OCI-LY7 (cell line): ENCODE measurements around the gene EVX2. TPM values are rescaled to one million over a fixed set of nuclear protein-coding genes. Genes with fewer than 3 reads are reported as not detected.

ENCODE experiments used
- BruUV-seq: library from RNA; stranded (reverse); fragments of 400-500 nt; replicated peaks from 2 replicates; lab custom pipeline; 2021; lab: Mats Ljungman, UMichigan
- CTCF ChIA-PET: fragments of 300-600 bp; sonication (Branson Sonifier 250); formaldehyde crosslinking; loops from one replicate; lab custom pipeline; 2022; ENCODE audit warnings: antibody characterized with exemption; ENCODE audit not compliant: unreplicated experiment; lab: Charles Lee
- POLR2A ChIA-PET: fragments of 300-600 bp; sonication (Branson Sonifier 250); formaldehyde crosslinking; loops from one replicate; lab custom pipeline; 2022; ENCODE audit warnings: antibody characterized with exemption; lab: Charles Lee
- DNase-seq: peaks from one replicate; pipeline ENCODE4 v3.0.0-alpha.2; 2015; ENCODE audit warnings: low spot score
- H2AFZ ChIP-seq: fragments of 200-600 bp; sonication (generic), shearing (Covaris generic); 2 replicates; pipeline ENCODE4 v1.6.1; 2014; ENCODE audit warnings: mild to moderate bottlenecking, antibody characterized with exemption, low read length, moderate library complexity
- H3K27ac ChIP-seq: fragments of 200-600 bp; sonication (generic); 2 replicates; pipeline ENCODE4 v1.5.1; 2014; ENCODE audit warnings: mixed run types, low read depth, mild to moderate bottlenecking, moderate library complexity, low read length, inconsistent platforms; ENCODE audit not compliant: poor library complexity, severe bottlenecking
- H3K36me3 ChIP-seq: fragments of 200-600 bp; sonication (generic); 2 replicates; pipeline ENCODE4 v1.6.1; 2014; ENCODE audit warnings: mild to moderate bottlenecking, antibody characterized with exemption, low read length, moderate library complexity, mixed read lengths; ENCODE audit not compliant: insufficient read depth
- H3K4me1 ChIP-seq: fragments of 200-600 bp; sonication (generic); 2 replicates; pipeline ENCODE4 v1.5.1; 2014; ENCODE audit warnings: mild to moderate bottlenecking, low read length; ENCODE audit not compliant: insufficient read depth, poor library complexity, severe bottlenecking
- H3K4me2 ChIP-seq: fragments of 200-600 bp; sonication (generic); 2 replicates; pipeline ENCODE4 v1.6.1; 2014; ENCODE audit warnings: mild to moderate bottlenecking, low read length
- H3K4me3 ChIP-seq: fragments of 200-600 bp; sonication (generic); 2 replicates; pipeline ENCODE4 v1.5.1; 2014; ENCODE audit warnings: mild to moderate bottlenecking, low read depth, low read length; ENCODE audit not compliant: poor library complexity, severe bottlenecking
- H3K79me2 ChIP-seq: fragments of 200-600 bp; sonication (generic); 2 replicates; pipeline ENCODE4 v1.6.1; 2016; ENCODE audit warnings: low read depth, mild to moderate bottlenecking, low read length, moderate library complexity, mixed read lengths; ENCODE audit not compliant: insufficient read depth
- H3K9me2 ChIP-seq: fragments of 200-600 bp; sonication (generic); 2 replicates; pipeline ENCODE4 v1.6.1; 2016; ENCODE audit warnings: mild to moderate bottlenecking, low read length, mixed read lengths; ENCODE audit not compliant: insufficient read depth
- H3K9me3 ChIP-seq: fragments of 200-600 bp; sonication (generic); 2 replicates; pipeline ENCODE4 v1.6.1; 2014; ENCODE audit warnings: mild to moderate bottlenecking, mixed run types, low read length, mixed read lengths
- H4K20me1 ChIP-seq: fragments of 200-600 bp; sonication (generic); 2 replicates; pipeline ENCODE4 v1.6.1; 2014; ENCODE audit warnings: mild to moderate bottlenecking, antibody characterized with exemption, low read length, moderate library complexity, mixed read lengths; ENCODE audit not compliant: insufficient read depth
- EZH2phosphoT487 ChIP-seq: fragments of 200-600 bp; sonication (generic); IDR thresholded peaks from 2 replicates; pipeline ENCODE4 v1.6.1; 2018; ENCODE audit warnings: low read depth, borderline replicate concordance, mild to moderate bottlenecking, mixed run types, antibody characterized with exemption, low read length, moderate library complexity, mixed read lengths
- intact Hi-C: fragments of 100-400 bp; cut with micrococcal nuclease; formaldehyde crosslinking; loops from one replicate; pipeline ENCODE4 v1.10.0; 2022; ENCODE audit not compliant: unreplicated experiment
- total RNA-seq, 2 experiments: library from RNA; depleted of rRNA in 1 of 2; stranded (reverse); fragments of >200 nt in 1 of 2; shearing (Covaris generic) in 1 of 2; gene quantifications; 2 replicates each; pipeline ENCODE4 v1.2.3, GENCODE V29; 2014 to 2022
- TF ChIP-seq, protein P1 (sequence below): fragments of 200-600 bp; sonication (generic); conservative IDR thresholded peaks from 2 replicates; pipeline ENCODE4 v1.5.1; 2014; ENCODE audit warnings: mild to moderate bottlenecking, antibody characterized with exemption, low read length, moderate library complexity, mixed read lengths

Gene EVX2
- total RNA-seq, 2 experiments from 2014 or later, result not detected

DNA sequence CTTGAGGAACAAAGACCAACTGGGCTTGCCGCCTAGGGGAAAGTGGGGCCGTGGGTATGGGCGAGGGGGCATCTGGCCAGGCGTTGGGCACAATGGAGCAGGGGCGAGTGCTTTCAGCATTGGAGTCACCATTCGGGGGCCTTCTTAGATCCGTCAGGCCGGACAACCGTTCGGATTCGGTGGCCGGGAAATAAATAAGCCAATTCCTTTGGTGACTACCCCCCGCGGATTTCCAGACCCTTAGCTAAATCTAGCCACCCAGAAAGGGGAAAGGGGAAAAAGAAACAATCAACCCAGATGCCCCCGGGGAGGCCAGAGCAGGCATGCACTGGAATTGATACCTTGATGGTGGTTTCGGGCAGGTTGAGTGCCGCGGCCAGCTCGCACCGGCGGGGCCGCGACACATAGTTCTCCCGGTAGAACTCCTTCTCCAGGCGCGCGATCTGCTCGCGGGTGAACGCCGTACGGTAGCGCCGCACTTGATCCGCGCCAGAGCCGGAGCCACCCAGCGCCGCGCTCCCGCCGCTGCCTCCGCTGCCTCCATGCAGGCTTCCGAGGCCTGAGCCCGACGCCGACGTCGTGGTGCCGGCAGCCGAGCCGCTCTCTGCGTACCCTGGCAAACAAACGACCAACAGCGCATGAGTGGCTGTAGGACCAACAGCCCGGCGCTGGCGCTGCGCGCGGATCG is 1.8 kb downstream of the EVX2 start:
- Histone ChIP-seq H3K9me2 (no peaks in the 10 kb centered on the region), H3K27ac (no peak overlapping the region), H3K4me1 (no peaks in the 10 kb centered on the region), H4K20me1 (no peaks in the 10 kb centered on the region), H3K79me2 (no peaks in the 10 kb centered on the region), H2AFZ (no peak overlapping the region), H3K36me3 (no peaks in the 10 kb centered on the region), H3K4me3 (no peak overlapping the region), H3K4me2 (no peak overlapping the region), H3K9me3 (no peaks in the 10 kb centered on the region)
- BruUV-seq, result no TSS peak
- ChIA-PET POLR2A (no interaction called here), CTCF (no interaction called here)
- TF ChIP-seq EZH2phosphoT487, result no peak
- TF ChIP-seq, protein P1, sequence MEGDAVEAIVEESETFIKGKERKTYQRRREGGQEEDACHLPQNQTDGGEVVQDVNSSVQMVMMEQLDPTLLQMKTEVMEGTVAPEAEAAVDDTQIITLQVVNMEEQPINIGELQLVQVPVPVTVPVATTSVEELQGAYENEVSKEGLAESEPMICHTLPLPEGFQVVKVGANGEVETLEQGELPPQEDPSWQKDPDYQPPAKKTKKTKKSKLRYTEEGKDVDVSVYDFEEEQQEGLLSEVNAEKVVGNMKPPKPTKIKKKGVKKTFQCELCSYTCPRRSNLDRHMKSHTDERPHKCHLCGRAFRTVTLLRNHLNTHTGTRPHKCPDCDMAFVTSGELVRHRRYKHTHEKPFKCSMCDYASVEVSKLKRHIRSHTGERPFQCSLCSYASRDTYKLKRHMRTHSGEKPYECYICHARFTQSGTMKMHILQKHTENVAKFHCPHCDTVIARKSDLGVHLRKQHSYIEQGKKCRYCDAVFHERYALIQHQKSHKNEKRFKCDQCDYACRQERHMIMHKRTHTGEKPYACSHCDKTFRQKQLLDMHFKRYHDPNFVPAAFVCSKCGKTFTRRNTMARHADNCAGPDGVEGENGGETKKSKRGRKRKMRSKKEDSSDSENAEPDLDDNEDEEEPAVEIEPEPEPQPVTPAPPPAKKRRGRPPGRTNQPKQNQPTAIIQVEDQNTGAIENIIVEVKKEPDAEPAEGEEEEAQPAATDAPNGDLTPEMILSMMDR, result no peak
- no peak for DNase-seq
- intact Hi-C loops, result no loop called here

DNA sequence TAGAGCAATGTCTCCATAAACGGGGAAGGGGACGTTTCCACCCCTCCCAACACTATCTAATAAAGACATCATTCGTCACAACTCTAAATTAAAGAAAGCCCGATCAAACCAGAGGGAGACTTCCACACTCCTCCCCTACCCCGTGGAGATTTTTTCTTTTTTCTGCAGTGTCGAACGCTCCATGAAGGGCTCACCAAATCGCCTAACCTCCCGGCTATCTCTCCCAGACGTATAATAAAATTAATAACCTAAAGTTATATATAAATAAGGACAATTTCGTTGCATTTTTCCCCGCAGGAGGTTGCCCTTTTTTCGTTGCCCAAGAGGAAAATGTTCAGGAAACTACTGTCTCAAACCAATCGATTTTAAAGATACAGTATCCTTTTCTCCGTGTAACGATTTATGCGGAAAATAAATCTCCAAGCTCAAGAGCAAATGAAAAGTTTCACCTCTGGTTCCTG is 2.4 kb downstream of the EVX2 start:
- no peak overlapping the region for H2AFZ ChIP-seq
- no peaks in the 10 kb centered on the region for H3K36me3 ChIP-seq
- H3K79me2 ChIP-seq, result no peaks in the 10 kb centered on the region
- no peak overlapping the region for H3K4me2 ChIP-seq
- no peaks in the 10 kb centered on the region for H3K9me2 ChIP-seq
- no peak overlapping the region for H3K27ac ChIP-seq
- no peaks in the 10 kb centered on the region for H3K4me1 ChIP-seq
- POLR2A ChIA-PET, result no interaction called here
- no peak for DNase-seq
- H4K20me1 ChIP-seq, result no peaks in the 10 kb centered on the region
- no peak for TF ChIP-seq EZH2phosphoT487
- TF ChIP-seq, protein P1, result no peak
- intact Hi-C loops, result no loop called here
- CTCF ChIA-PET, result no interaction called here
- no TSS peak for BruUV-seq
- no peak overlapping the region for H3K4me3 ChIP-seq
- H3K9me3 ChIP-seq, result no peaks in the 10 kb centered on the region
